Suprapubic skin (tissue), 4 donors: ENCODE measurements around the gene SRSF10.
A peak's percentile ranks its signal among the peaks of the same experiment; 100 is the strongest.

Experiments used
- POLR2A ChIP-seq, 2 donors: fragments of 450-650 bp; IDR thresholded peaks; one replicate each; pipeline ENCODE4 v1.6.1; 2017; ENCODE audit warnings: antibody characterized with exemption in 2 of 2, mild to moderate bottlenecking in 2 of 2, moderate library complexity in 2 of 2
- POLR2AphosphoS5 ChIP-seq, 3 donors: sonication (generic); formaldehyde crosslinking; IDR thresholded peaks; one replicate each; pipeline ENCODE4 v1.6.1; 2017; ENCODE audit warnings: antibody characterized with exemption in 3 of 3

DNA sequence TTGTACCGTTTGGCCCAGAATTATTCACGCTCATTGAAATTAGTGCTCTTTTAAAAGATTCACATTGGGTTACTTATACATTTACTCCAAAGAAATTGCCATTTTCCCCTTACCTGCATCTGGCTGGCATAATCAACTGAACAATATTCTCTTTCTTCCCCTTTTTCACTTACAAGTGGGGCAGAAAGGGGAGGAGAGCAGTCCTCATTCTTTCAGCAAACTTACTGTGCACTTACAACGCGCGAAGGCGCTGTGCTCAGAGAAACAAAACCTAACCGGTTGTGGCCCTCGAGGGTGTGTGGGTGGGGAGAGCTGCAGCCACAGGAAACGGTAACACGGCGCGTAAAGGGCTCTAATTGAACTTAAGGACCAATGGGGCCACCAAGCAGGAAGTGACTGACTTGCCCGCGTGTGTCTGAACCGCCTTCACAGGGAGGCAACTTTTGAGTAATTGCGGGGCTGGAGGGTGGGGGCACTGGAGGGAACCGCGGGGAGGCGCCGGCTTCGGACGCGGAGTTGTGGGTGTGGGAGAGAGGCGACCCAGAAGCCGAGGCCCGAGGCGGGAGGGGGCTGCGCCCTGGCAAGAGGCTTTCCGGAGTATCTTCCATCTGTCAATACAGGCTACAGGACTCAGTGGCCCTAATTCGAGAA lies 21.2 kb downstream of the SRSF10 start:
- TF ChIP-seq POLR2AphosphoS5 (IDR thresholded peaks at IDR 0.05) (peak in 1 of 3 donors; percentile 68), POLR2A (IDR thresholded peaks at IDR 0.05) (no peak)
